Ishikawa (cell line): ENCODE measurements around the gene ATP1B1.

Experiments
- EP300 ChIP-seq: IDR thresholded peaks from 2 replicates; pipeline ENCODE4 v1.6.1; 2012; ENCODE audit warnings: borderline replicate concordance
- FOXM1 ChIP-seq: IDR thresholded peaks from 2 replicates; pipeline ENCODE4 v1.6.1; 2012; ENCODE audit warnings: low read depth, borderline replicate concordance
- NFIC ChIP-seq: IDR thresholded peaks from 2 replicates; pipeline ENCODE4 v1.6.1; 2012
- USF1 ChIP-seq: IDR thresholded peaks from 2 replicates; pipeline ENCODE4 v1.6.1; 2012
- YY1 ChIP-seq: IDR thresholded peaks from 2 replicates; pipeline ENCODE4 v1.6.1; 2012; ENCODE audit warnings: low read depth
- TF ChIP-seq, protein P1 (sequence below): IDR thresholded peaks from 2 replicates; pipeline ENCODE4 v1.6.1; 2012
- TF ChIP-seq, protein P2 (sequence below): IDR thresholded peaks from 2 replicates; pipeline ENCODE4 v1.6.1; 2012; ENCODE audit warnings: low read depth, mild to moderate bottlenecking

- TF ChIP-seq, protein P1, sequence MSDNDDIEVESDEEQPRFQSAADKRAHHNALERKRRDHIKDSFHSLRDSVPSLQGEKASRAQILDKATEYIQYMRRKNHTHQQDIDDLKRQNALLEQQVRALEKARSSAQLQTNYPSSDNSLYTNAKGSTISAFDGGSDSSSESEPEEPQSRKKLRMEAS: no peak
- TF ChIP-seq EP300: peak; percentile 68; the same call in 1 of the 2 replicates
- TF ChIP-seq YY1: no peak
- peak; percentile 61 for TF ChIP-seq NFIC
- no peak for TF ChIP-seq FOXM1
- TF ChIP-seq, protein P2, sequence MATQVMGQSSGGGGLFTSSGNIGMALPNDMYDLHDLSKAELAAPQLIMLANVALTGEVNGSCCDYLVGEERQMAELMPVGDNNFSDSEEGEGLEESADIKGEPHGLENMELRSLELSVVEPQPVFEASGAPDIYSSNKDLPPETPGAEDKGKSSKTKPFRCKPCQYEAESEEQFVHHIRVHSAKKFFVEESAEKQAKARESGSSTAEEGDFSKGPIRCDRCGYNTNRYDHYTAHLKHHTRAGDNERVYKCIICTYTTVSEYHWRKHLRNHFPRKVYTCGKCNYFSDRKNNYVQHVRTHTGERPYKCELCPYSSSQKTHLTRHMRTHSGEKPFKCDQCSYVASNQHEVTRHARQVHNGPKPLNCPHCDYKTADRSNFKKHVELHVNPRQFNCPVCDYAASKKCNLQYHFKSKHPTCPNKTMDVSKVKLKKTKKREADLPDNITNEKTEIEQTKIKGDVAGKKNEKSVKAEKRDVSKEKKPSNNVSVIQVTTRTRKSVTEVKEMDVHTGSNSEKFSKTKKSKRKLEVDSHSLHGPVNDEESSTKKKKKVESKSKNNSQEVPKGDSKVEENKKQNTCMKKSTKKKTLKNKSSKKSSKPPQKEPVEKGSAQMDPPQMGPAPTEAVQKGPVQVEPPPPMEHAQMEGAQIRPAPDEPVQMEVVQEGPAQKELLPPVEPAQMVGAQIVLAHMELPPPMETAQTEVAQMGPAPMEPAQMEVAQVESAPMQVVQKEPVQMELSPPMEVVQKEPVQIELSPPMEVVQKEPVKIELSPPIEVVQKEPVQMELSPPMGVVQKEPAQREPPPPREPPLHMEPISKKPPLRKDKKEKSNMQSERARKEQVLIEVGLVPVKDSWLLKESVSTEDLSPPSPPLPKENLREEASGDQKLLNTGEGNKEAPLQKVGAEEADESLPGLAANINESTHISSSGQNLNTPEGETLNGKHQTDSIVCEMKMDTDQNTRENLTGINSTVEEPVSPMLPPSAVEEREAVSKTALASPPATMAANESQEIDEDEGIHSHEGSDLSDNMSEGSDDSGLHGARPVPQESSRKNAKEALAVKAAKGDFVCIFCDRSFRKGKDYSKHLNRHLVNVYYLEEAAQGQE: no peak
- TF ChIP-seq USF1: no peak
Observed at GRCh38 chr1:169130683-169131082, 24.2 kb downstream of the ATP1B1 start.
